ENCODE data around the gene EVI5.
"Not testable (repeated sequence)": the region's sequence is repeated elsewhere in the genome, so short reads cannot be mapped to it uniquely, and the experiment has no call there.

Gene EVI5

DNA sequence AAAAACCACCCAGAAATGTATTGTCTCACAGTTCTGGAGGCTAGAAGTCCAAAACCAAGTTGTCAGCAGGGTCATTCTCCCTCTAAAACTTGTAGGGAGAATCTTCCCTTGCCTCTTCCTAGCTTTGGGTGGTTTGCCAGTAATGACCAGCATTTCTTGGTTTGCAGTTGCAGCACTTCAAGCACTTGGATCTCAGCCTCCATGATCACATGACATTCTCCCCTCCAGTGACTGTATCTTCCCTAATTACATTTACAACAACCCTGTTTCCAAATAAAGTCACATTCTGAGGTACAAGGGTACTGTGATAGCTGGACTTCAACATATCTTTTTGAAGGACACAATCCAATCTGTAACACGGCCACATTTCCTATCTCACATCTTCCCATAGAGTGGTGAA is 37.2 kb downstream of the EVI5 start:
- no peak for DNase-seq

DNA sequence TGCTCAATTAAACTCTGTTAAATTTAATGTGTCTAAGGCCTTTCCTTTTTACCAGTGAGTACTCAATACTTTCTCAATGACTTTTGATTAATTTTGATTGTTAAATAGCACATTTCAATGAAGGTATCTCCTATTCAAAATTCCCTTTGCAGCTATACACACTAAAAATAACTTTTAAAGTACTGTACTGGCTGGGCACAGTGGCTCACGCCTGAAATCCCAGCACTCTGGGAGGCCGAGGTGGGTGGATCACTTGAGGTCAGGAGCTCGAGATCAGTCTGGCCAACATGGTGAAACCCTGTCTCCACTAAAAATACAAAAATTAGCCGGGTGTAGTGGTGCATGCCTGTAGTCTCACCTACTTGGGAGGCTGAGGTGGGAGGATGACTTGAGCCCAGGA is 38.7 kb downstream of the EVI5 start:
- not testable (repeated sequence) for DNase-seq

- DNase-seq: no peak
Measured at GRCh38 chr1:92743221-92743620, 41.7 kb downstream of the EVI5 start.

GRCh38 chr1:92739669-92740524 is 45.0 kb downstream of the EVI5 start:
- no peak for DNase-seq

GRCh38 chr1:92736395-92736794 is 48.5 kb downstream of the EVI5 start:
- DNase-seq: no peak

- no peak for DNase-seq
Measured at GRCh38 chr1:92730476-92730875, 54.4 kb downstream of the EVI5 start.

DNA sequence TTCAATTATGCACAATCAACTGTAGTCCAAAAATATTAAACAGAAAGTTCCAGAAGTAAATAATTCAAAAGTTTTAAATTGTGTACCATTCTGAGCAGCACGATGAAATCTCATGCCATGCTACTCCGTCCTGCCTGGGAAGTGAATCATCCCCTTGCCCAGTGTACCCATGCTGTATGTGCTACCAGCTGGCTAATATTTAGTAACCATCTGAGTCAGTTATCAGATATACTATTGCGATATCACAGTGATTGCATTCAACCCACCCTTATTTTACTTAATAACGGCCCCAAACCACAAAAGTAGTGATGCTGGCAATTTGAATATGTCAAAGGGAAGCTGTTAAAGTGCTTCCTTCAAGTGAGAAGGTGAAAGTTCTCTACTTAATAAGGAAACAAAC is 56.2 kb downstream of the EVI5 start:
- DNase-seq: no peak

DNA sequence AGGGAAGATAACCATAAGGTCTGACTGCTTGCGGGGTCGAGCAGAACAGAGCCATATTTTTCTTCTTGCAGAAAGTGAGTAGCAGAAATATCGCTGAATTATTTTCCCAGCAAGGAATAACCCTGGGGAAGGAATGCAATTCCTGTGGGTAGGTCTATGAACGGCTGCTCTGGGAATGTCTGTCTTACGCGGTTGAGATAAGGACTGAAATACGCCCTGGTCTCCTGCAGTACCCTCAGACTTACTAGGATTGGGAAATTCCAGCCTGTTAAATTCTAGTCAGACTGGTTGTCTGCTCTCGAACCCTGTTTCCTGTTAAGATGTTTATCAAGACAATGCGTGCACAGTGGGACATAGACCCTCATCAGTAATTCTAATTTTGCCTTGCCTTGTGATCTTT is 61.2 kb downstream of the EVI5 start:
- DNase-seq: not testable (repeated sequence)

DNA sequence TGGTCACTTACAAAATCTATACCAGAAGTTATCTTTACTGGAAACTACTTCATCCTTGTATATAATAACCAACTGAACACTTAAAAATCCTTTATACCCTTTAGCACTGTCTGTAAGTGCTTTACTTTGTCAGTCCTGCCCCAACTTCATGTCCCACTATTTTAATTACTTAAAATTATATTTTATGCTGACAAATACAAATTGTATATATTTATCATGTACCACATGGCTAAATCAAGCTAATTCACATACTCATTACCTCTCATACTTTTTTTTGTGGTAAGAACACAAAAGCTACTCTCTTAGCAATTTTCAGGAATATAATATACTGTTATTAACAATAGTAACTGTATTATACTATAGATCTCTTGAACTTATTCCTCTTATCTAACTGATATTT is 63.0 kb downstream of the EVI5 start:
- no peak for DNase-seq

DNA sequence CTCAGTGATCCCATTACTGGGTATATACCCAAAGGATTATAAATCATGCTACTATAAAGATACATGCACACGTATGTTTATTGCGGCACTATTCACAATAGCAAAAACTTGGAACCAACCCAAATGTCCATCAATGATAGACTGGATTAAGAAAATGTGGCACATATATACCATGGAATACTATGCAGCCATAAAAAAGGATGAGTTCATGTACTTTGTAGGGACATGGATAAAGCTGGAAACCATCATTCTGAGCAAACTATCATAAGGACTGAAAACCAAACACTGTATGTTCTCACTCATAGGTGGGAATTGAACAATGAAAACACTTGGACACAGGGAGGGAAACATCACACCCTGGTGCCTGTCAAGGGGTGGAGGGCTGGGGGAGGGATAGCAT is 63.8 kb downstream of the EVI5 start:
- not testable (repeated sequence) for DNase-seq

DNA sequence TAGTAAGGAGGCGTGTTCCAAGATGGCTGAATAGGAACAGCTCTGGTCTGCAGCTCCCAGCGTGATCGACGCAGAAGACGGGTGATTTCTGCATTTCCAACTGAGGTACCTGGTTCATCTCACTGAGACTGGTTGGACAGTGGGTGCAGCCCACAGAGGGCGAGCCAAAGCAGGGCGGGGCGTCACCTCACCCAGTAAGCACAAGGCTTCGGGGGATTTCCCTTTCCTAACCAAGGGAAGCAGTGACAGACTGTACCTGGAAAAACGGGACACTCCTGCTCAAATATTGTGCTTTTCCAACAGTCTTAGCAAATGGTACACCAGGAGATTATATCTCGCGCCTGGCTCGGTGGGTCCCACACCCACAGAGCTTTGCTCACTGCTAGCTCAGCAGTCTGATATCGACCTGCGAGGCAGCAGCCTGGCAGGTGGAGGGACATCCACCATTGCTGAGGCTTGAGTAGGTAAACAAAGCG is 69.4 kb downstream of the EVI5 start:
- not testable (repeated sequence) for DNase-seq

- DNase-seq: no peak
Measured at GRCh38 chr1:92713939-92714338, 71.0 kb downstream of the EVI5 start.

GRCh38 chr1:92711473-92712165 is 73.3 kb downstream of the EVI5 start:
- DNase-seq: no peak

- no peak for DNase-seq
Measured at GRCh38 chr1:92709738-92710137, 75.2 kb downstream of the EVI5 start.

DNA sequence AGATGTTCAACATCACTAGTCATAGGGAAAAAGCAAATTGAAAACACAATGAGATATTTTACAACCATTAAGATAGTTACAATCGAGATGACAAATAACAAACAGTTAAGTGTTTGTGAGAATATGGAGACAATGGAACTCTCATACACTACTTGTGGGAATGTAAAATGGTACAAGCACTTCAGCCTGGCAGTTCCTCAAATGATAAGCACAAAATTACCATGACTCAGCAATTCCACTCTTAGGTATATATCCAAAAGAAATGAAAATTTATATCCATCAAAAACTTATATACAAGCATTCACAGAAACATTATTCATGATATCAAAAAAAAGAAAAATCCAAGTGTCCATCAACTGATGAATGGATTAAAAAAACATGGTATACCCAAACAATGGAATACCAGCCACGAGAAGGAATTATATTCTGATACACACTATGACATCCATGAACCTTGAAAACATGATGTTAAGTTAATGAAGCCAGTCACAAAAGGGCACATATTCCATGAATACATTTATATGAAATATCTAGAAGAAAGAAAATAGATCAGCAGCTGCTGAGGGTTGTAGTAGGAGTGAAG is 76.4 kb downstream of the EVI5 start:
- DNase-seq: no peak

GRCh38 chr1:92707709-92708108 is 77.2 kb downstream of the EVI5 start:
- DNase-seq: no peak

GRCh38 chr1:92707292-92707691 is 77.6 kb downstream of the EVI5 start:
- DNase-seq: no peak

- DNase-seq: no peak
Measured at GRCh38 chr1:92705446-92705845, 79.5 kb downstream of the EVI5 start.

- DNase-seq: no peak
Measured at GRCh38 chr1:92701147-92701546, 83.8 kb downstream of the EVI5 start.

GRCh38 chr1:92698932-92699331 is 86.0 kb downstream of the EVI5 start:
- no peak for DNase-seq

DNA sequence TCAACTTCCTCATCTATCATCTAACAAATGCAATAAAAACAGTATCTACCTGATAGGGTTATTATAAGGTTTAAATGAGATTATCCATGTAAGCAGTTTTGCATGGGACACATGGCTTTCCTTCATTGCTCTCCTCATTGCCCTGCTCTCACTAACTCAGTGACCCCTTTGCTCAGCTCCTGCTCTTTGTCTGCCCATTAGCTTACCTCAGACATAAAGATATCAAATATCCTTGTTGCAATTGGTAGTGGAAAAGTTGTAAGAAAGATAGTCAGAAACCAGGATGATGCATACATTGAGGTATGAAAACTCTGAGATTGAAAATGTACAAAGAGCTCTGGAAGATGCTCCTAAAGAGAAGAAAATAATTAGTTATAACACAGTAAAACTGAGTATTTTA is 89.8 kb downstream of the EVI5 start:
- no peak for DNase-seq

GRCh38 chr1:92691925-92692324 is 93.0 kb downstream of the EVI5 start:
- no peak for DNase-seq

- no peak for DNase-seq
Measured at GRCh38 chr1:92690212-92690906, 94.5 kb downstream of the EVI5 start.
